NB4 (cell line): ENCODE data around the gene NARF.

Experiments
- CTCF ChIP-seq: IDR thresholded peaks from one replicate; pipeline ENCODE4 v1.5.1; 2012; ENCODE audit warnings: low read depth, low read length
- MAX ChIP-seq: IDR thresholded peaks from 2 replicates; pipeline ENCODE4 v1.6.1; 2011; ENCODE audit warnings: low read depth, low read length
- POLR2A ChIP-seq: IDR thresholded peaks from 2 replicates; pipeline ENCODE4 v1.6.1; 2011; ENCODE audit warnings: mild to moderate bottlenecking; ENCODE audit not compliant: insufficient read length; ENCODE audit errors: extremely low read depth

GRCh38 chr17:82492643-82493225 lies 34.2 kb downstream of the NARF start:
- TF ChIP-seq CTCF (no peak), MAX (no peak), POLR2A (no peak)
